HepG2 (cell line): ENCODE results near the gene ODAD4. TPM values are rescaled to one million over a fixed set of nuclear protein-coding genes. Genes with fewer than 3 reads are reported as not detected.
A peak's percentile ranks its signal among the peaks of the same experiment; 100 is the strongest.

ENCODE experiments used
- CBX2 ChIP-seq, 2 experiments: fragments of 200-600 bp in 1 of 2; sonication (generic); formaldehyde crosslinking in 1 of 2; IDR thresholded peaks; 2 replicates each; pipeline versions ENCODE4 v1.7.0 to v1.8.1; 2018 to 2022; ENCODE audit warnings: low read depth in 2 of 2, low read length in 1 of 2, mild to moderate bottlenecking in 1 of 2, missing genetic modification reagents in 1 of 2
- ELF1 ChIP-seq: sonication (generic); formaldehyde crosslinking; IDR thresholded peaks from 2 replicates; pipeline ENCODE4 v1.4.0; 2020; ENCODE audit warnings: missing genetic modification reagents
- GABPB1 ChIP-seq: IDR thresholded peaks from 2 replicates; pipeline ENCODE4 v1.6.1; 2016; ENCODE audit warnings: mild to moderate bottlenecking, missing genetic modification reagents, moderate library complexity, missing compliant biosample characterization
- HIVEP1 ChIP-seq: sonication (generic); formaldehyde crosslinking; IDR thresholded peaks from 2 replicates; pipeline ENCODE4 v1.4.0; 2020; ENCODE audit warnings: mild to moderate bottlenecking, missing genetic modification reagents
- HNRNPH1 ChIP-seq: fragments of 200-400 bp; formaldehyde crosslinking; optimal IDR thresholded peaks from 2 replicates; pipeline ENCODE3; 2017; ENCODE audit warnings: mild to moderate bottlenecking, low read depth, low read length
- IKZF1 ChIP-seq: fragments of 450-650 bp; IDR thresholded peaks from 2 replicates; pipeline ENCODE4 v1.7.1; 2016
- NFIC ChIP-seq: IDR thresholded peaks from 2 replicates; pipeline ENCODE4 v1.6.1; 2012; ENCODE audit warnings: mild to moderate bottlenecking, low read length, inconsistent platforms
- POLR2A ChIP-seq, 2 experiments: IDR thresholded peaks; 2 replicates each; pipeline ENCODE4 v1.6.1; 2011; ENCODE audit warnings: low read depth in 2 of 2, low read length in 2 of 2, mild to moderate bottlenecking in 1 of 2, moderate library complexity in 1 of 2; ENCODE audit not compliant: insufficient read depth in 1 of 2
- RBFOX2 ChIP-seq: fragments of 200-400 bp; formaldehyde crosslinking; IDR thresholded peaks from 2 replicates; pipeline ENCODE4 v1.6.1; 2017; ENCODE audit warnings: low read depth, mild to moderate bottlenecking, low read length
- RBM22 ChIP-seq: fragments of 200-400 bp; formaldehyde crosslinking; optimal IDR thresholded peaks from 2 replicates; pipeline ENCODE3; 2017; ENCODE audit warnings: mild to moderate bottlenecking, low read length, moderate library complexity
- RFXANK ChIP-seq: IDR thresholded peaks from 2 replicates; pipeline ENCODE4 v1.6.1; 2016
- THAP11 ChIP-seq: IDR thresholded peaks from 2 replicates; pipeline ENCODE4 v1.6.1; 2016; ENCODE audit warnings: missing biosample characterization, missing genetic modification reagents
- ZBTB1 ChIP-seq: sonication (generic); formaldehyde crosslinking; IDR thresholded peaks from 2 replicates; pipeline ENCODE4 v1.4.0; 2020; ENCODE audit warnings: missing genetic modification reagents, borderline replicate concordance
- ZFP41 ChIP-seq: sonication (generic); formaldehyde crosslinking; IDR thresholded peaks from 2 replicates; pipeline ENCODE4 v1.4.0; 2020; ENCODE audit warnings: mild to moderate bottlenecking, missing genetic modification reagents, borderline replicate concordance
- ZFY ChIP-seq: sonication (generic); formaldehyde crosslinking; IDR thresholded peaks from 2 replicates; pipeline ENCODE4 v1.4.0; 2020; ENCODE audit warnings: missing genetic modification reagents
- ZNF343 ChIP-seq: sonication (generic); formaldehyde crosslinking; IDR thresholded peaks from 2 replicates; pipeline ENCODE4 v1.4.0; 2020; ENCODE audit warnings: mild to moderate bottlenecking, missing genetic modification reagents
- ZNF350 ChIP-seq: sonication (generic); formaldehyde crosslinking; IDR thresholded peaks from 2 replicates; pipeline ENCODE4 v1.4.0; 2020; ENCODE audit warnings: mild to moderate bottlenecking, low read depth, missing genetic modification reagents, borderline replicate concordance
- polyA plus RNA-seq, 8 experiments: library from polyadenylated mRNA; depleted of rRNA in 3 of 8; stranded (reverse) in 7 of 8; unstranded in 1 of 8; fragments of >200 nt; fragmentation: Illumina TruSeq in 4 of 8; extraction: Trizol in 4 of 8; gene quantifications; 2 replicates each; pipeline versions ENCODE4 v1.2.1 to v1.2.3, GENCODE V29; 2011 to 2016; ENCODE audit warnings: low read depth in 4 of 8, missing spikeins in 1 of 8, mixed read lengths in 1 of 8; ENCODE audit not compliant: insufficient read depth in 1 of 8
- total RNA-seq, 5 experiments: library from RNA; depleted of rRNA; stranded (reverse); fragments of >200 nt; fragmentation: Illumina TruSeq; extraction: Trizol; gene quantifications; 2 replicates each; pipeline ENCODE4 v1.2.3, GENCODE V29; 2016; ENCODE audit warnings: low read depth in 1 of 5
- TF ChIP-seq, protein P1 (sequence below): sonication (generic); formaldehyde crosslinking; IDR thresholded peaks from 2 replicates; pipeline ENCODE4 v1.9.0; 2021; ENCODE audit warnings: mild to moderate bottlenecking, missing genetic modification reagents

The ODAD4 gene
- total and polyA plus RNA-seq, 2 of the 13 experiments (the other 11 are each of a cell fraction or from before 2014, with no cell fraction given), result 0.48 to 0.53 TPM

GRCh38 chr17:41971721-41972523, 41.5 kb downstream of the ODAD4 start (continued):
- TF ChIP-seq GABPB1 (CRISPR knock-in tag) (no peak), IKZF1 (no peak), POLR2A (IDR thresholded peaks at IDR 0.05; ENCODE audit: insufficient read depth in 1 of 2, low read depth in 2 of 2, low read length in 2 of 2) (0 out of 4 replicates have a peak, but pooled peaks of 1 of the 2 experiments have one; percentile 18), ZFY (CRISPR knock-in tag) (peak; percentile 15; the same call in 1 of the 2 replicates), ELF1 (CRISPR knock-in tag) (no peak), ZBTB1 (CRISPR knock-in tag) (no peak), NFIC (no peak), THAP11 (CRISPR knock-in tag) (no peak), RBM22 (peak; percentile 10), HNRNPH1 (peak; percentile 17), CBX2 (IDR thresholded peaks at IDR 0.05; ENCODE audit: low read depth, low read length) (no peak), CBX2 (CRISPR knock-in tag; IDR thresholded peaks at IDR 0.05; ENCODE audit: low read depth) (no peak), ZFP41 (CRISPR knock-in tag) (no peak), HIVEP1 (CRISPR knock-in tag) (no peak), RBFOX2 (peak; percentile 28), ZNF350 (no peak), RFXANK (CRISPR knock-in tag) (no peak), ZNF343 (CRISPR knock-in tag) (no peak)
- TF ChIP-seq, protein P1, sequence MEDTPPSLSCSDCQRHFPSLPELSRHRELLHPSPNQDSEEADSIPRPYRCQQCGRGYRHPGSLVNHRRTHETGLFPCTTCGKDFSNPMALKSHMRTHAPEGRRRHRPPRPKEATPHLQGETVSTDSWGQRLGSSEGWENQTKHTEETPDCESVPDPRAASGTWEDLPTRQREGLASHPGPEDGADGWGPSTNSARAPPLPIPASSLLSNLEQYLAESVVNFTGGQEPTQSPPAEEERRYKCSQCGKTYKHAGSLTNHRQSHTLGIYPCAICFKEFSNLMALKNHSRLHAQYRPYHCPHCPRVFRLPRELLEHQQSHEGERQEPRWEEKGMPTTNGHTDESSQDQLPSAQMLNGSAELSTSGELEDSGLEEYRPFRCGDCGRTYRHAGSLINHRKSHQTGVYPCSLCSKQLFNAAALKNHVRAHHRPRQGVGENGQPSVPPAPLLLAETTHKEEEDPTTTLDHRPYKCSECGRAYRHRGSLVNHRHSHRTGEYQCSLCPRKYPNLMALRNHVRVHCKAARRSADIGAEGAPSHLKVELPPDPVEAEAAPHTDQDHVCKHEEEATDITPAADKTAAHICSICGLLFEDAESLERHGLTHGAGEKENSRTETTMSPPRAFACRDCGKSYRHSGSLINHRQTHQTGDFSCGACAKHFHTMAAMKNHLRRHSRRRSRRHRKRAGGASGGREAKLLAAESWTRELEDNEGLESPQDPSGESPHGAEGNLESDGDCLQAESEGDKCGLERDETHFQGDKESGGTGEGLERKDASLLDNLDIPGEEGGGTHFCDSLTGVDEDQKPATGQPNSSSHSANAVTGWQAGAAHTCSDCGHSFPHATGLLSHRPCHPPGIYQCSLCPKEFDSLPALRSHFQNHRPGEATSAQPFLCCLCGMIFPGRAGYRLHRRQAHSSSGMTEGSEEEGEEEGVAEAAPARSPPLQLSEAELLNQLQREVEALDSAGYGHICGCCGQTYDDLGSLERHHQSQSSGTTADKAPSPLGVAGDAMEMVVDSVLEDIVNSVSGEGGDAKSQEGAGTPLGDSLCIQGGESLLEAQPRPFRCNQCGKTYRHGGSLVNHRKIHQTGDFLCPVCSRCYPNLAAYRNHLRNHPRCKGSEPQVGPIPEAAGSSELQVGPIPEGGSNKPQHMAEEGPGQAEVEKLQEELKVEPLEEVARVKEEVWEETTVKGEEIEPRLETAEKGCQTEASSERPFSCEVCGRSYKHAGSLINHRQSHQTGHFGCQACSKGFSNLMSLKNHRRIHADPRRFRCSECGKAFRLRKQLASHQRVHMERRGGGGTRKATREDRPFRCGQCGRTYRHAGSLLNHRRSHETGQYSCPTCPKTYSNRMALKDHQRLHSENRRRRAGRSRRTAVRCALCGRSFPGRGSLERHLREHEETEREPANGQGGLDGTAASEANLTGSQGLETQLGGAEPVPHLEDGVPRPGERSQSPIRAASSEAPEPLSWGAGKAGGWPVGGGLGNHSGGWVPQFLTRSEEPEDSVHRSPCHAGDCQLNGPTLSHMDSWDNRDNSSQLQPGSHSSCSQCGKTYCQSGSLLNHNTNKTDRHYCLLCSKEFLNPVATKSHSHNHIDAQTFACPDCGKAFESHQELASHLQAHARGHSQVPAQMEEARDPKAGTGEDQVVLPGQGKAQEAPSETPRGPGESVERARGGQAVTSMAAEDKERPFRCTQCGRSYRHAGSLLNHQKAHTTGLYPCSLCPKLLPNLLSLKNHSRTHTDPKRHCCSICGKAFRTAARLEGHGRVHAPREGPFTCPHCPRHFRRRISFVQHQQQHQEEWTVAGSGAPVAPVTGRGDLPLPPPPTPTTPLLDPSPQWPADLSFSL (CRISPR knock-in tag), result no peak
